Hematopoietic multipotent progenitor cell treated with erythropoietin and hydrocortisone succinate and interleukin-3 and kit ligand, for 15 days (in vitro differentiated cells): ENCODE results near the gene NSMF.

Experiments used
- DNase-seq: peaks from one replicate; pipeline ENCODE4 v3.0.0-alpha.2; 2015; ENCODE audit warnings: low spot score

NSMF gene

DNA sequence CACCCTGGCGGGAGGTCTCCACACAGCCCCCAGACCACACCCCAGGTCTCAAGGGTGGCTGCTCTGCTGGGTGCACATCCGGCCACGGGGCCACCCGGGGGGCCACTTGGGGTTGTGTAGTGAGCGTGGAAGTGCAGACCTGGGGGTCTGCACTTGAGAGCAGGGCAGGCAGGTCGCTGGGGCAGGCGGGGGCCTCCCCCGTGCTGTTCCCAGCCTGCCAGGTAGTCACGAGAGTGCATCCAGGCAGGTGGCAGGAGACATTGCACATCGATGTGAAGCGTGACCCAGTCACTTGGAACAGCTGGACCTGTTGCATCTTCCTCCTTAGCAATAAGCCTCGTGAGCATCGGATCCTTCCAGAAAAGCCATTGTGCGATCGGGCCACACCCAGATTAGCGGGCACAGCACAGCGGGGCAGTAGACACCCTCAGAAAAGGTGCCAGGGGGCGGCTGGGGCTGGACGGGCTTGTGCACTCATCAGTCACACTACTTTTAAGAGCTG is 13.2 kb downstream of the NSMF start:
- no peak for DNase-seq

DNA sequence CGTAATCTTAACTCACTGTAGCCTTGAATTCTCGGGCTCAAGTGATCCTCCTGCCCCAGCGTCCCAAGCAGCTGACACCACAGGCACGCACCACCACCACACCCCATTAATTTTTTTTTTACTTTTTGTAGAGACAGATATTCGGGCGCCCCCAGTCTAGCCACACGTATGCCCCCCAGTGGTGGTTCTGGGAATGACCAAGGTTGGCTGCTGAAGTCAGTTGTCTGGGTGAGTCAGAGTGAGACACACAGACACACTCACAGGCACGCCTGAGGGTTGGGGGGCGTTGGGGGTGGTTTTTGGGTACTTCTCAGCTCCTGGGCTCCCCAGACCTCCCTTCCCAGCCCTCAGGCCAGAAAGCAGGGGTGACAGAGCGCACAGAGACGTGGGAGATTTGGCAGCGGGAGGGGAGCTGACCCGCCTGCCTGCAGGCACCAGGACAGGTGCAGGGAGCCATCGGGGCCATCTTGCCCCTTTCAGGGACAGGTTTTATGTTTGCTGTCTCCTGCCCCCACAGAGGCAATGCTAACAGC is 13.8 kb downstream of the NSMF start:
- DNase-seq, result peak; percentile 81

GRCh38 chr9:137444106-137444790 is 14.9 kb downstream of the NSMF start:
- no peak for DNase-seq

GRCh38 chr9:137441935-137442321 is 17.2 kb downstream of the NSMF start:
- no peak for DNase-seq

GRCh38 chr9:137441289-137441934 is 17.7 kb downstream of the NSMF start, which contains the start of gene ENTPD8:
Gene ENTPD8 (minus strand): TSS chr9:137441357. CDS start chr9:137438285, 3,072 bp downstream.
- DNase-seq, result no peak

DNA sequence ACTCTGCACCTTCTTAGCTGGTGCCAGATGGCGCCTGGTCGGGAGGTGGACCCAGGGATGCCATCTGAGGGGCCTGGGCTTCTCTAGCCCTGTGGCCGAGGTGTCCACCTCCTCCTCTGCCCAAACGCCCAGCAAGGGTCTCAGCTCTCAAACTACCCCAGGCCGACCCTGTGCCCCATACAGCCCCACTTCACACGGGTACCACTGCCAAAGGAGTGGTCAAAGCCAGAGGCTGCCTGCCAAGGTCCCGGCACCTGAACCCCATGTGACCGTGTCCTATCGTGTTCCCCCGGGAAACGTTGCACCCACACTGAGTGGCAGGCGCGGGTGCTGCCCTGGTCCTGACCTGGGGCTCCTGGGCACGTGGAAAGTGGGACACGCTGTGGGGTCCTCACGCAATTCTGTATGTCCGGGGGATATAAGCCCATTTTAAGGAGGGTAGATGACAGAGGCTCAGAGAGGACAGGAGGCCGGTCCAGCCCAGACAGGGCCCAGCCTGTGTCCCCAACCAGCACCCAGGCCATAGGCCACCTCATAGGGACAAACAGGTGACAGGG is 19.9 kb downstream of the NSMF start:
- no peak for DNase-seq

DNA sequence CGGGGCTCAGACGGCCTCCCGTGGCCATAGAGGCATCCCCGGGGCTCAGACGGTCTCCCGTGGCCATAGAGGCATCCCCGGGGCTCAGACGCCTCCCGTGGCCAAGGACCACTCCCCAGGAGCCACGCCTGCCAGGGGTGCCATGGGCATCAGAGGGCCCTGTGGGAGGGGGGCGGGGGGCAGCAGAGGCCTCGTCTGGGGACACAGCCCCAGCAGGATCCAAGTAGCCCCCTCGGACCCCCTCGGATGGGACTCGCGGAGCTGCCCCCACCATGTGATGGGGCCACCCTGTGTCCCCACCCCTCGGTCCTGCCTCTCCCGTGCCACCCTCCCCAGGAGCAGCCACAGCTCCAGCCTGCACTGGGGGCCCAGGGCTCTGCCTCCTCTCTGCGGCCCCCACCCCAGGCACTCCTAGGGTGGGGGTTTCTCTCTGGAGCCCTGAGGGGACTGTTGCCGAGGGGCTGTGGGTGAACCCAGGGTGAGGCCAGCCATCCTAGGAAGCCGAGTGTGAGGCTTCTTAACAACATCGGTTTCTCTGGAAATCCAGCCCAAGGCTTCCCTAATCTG is 20.5 kb downstream of the NSMF start:
- no peak for DNase-seq

DNA sequence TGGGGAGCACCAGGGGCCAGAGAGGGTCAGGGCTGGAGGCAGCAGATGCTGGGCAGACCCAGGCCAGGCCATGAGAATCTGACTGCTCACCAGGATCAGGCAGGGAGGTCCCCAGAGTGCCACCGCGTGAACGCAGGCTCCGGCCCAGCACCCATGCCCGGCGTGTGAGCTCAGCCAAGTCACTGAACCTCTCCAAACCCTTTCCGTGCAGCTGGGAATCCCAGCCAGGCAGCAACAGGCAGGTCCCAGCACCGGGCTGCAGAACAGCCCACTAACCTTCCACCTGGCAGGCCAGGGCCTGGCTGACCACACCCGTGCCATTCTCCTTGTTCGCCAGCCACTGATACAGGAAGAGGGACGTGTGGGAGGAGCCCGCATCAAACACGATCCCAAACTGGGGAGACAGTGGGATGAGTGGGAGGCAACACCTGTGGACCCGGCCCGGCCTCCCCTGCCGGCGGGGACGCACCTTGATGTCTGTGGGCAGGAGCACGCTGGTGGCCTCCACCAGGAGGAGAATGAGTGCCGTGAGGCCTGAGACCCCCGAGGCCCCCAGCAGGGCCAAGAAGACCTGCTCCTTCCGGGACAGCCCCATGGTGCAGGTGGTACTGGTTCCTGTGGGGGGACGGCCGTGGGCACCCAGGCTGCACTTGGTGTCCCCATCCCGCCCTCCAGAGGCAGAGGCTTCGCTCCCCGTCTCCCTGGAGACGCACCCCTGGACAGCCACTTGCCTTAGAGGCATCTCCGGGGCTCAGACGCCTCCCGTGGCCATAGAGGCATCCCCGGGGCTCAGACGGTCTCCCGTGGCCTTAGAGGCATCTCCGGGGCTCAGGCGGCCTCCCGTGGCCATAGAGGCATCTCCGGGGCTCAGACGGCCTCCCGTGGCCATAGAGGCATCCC is 21.2 kb downstream of the NSMF start:
- DNase-seq, result no peak

GRCh38 chr9:137436761-137437600 is 22.2 kb downstream of the NSMF start:
- no peak for DNase-seq

- no peak for DNase-seq
These were observed 23.0 kb downstream of the NSMF start for GRCh38 chr9:137435980-137436760.

- DNase-seq, result no peak
These were observed 23.7 kb downstream of the NSMF start for GRCh38 chr9:137435381-137435891.

GRCh38 chr9:137434498-137435380 is 24.4 kb downstream of the NSMF start:
- no peak for DNase-seq

DNA sequence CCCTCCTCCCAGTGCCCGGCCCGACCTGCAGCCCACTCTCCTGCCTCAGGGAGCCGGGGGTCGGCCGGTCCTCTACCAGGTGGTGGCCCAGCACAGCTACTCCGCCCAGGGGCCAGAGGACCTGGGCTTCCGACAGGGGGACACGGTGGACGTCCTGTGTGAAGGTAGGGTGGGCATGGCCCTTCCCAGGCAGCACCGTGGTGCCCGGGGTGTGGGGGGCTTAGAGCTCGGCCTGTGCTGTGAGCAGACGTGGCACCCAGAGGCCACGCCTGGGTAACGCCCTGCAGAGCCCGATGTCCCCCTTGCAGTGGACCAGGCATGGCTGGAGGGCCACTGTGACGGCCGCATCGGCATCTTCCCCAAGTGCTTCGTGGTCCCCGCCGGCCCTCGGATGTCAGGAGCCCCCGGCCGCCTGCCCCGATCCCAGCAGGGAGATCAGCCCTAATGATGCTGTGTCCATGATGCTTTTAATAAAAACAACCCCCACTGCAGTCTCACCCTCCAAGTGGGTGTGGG is 25.2 kb downstream of the NSMF start:
- no peak for DNase-seq

DNA sequence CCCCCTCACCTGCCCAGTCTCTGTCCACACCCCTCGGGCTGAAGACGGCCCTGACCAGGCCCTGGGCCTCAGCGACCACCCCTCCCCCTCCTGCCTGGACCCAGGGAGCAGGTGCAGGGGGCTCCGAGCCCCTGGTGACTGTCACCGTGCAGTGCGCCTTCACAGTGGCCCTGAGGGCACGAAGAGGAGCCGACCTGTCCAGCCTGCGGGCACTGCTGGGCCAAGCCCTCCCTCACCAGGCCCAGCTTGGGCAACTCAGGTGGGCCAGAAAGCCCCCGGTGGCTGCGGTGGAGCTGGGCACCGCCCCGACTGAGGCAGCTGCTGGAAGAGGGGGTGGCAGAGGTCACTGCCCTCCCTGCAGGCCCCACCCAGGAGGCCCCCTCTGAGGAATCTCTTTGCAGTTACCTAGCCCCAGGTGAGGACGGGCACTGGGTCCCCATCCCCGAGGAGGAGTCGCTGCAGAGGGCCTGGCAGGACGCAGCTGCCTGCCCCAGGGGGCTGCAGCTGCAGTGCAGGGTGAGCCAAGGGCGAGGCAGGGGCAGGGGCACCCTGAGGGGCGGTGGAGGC is 25.7 kb downstream of the NSMF start:
- no peak for DNase-seq

GRCh38 chr9:137432687-137433348 is 26.3 kb downstream of the NSMF start:
- no peak for DNase-seq

GRCh38 chr9:137431416-137431931 is 27.7 kb downstream of the NSMF start:
- DNase-seq, result no peak

- DNase-seq, result no peak
These were observed 28.3 kb downstream of the NSMF start for GRCh38 chr9:137430723-137431415.
